Stomach (tissue), 9 donors: ENCODE data around the gene ZNF385C. TPM values are rescaled to one million over a fixed set of nuclear protein-coding genes. Genes with fewer than 3 reads are reported as not detected.

Experiments
- DNase-seq, 2 donors: peaks; one replicate each; pipeline versions ENCODE4 v3.0.0 to v3.0.0-alpha.2; 2013 to 2019
- H3K27ac ChIP-seq, 5 donors: fragments of 200-600 bp in 4 of 5; sonication (generic) in 4 of 5; one replicate each; pipeline ENCODE4 v1.5.1; 2013 to 2019; ENCODE audit warnings: mild to moderate bottlenecking in 1 of 5, moderate library complexity in 1 of 5
- H3K27me3 ChIP-seq, 3 donors: fragments of 200-600 bp; sonication (generic); one replicate each; pipeline ENCODE4 v1.5.1; 2017 to 2019; ENCODE audit warnings: mixed run types in 1 of 3
- H3K36me3 ChIP-seq, 4 donors: fragments of 200-600 bp; sonication (generic); 1 replicate in 3 of 4; 2 replicates in 1 of 4; pipeline ENCODE4 v1.5.1; 2016 to 2019
- H3K4me1 ChIP-seq, 4 donors: fragments of 200-600 bp; sonication (generic); one replicate each; pipeline ENCODE4 v1.5.1; 2016 to 2019
- H3K4me3 ChIP-seq, 4 donors: fragments of 200-600 bp; sonication (generic) in 3 of 4; one replicate each; pipeline ENCODE4 v1.5.1; 2016 to 2019; ENCODE audit warnings: mild to moderate bottlenecking in 1 of 4
- H3K9me3 ChIP-seq, 4 donors: fragments of 200-600 bp; sonication (generic); one replicate each; pipeline ENCODE4 v1.5.1; 2016 to 2019
- EP300 ChIP-seq: sonication (generic); formaldehyde crosslinking; IDR thresholded peaks from one replicate; pipeline ENCODE4 v1.6.1; 2017; ENCODE audit warnings: antibody characterized with exemption
- POLR2A ChIP-seq, 4 donors: fragments of 450-650 bp; IDR thresholded peaks; one replicate each; pipeline ENCODE4 v1.6.1; 2016; ENCODE audit warnings: antibody characterized with exemption in 4 of 4, control low read depth in 2 of 4, mild to moderate bottlenecking in 1 of 4, moderate library complexity in 1 of 4
- POLR2AphosphoS5 ChIP-seq, 3 donors: sonication (generic); formaldehyde crosslinking; IDR thresholded peaks; one replicate each; pipeline ENCODE4 v1.6.1; 2016; ENCODE audit warnings: antibody characterized with exemption in 3 of 3
- WGBS, 5 donors: extraction: QIAGEN DNeasy Blood & Tissue Kit in 3 of 5; methylation state at CpG; one replicate each; pipeline versions ENCODE4 v1.1.5 to v1.1.7; 2013 to 2018; 5-methylcytosine and 5-hydroxymethylcytosine counted together
- intact Hi-C: fragments of 100-400 bp; cut with DNase I; formaldehyde crosslinking; loops from one replicate; pipeline ENCODE4 v1.15.1; 2023; ENCODE audit warnings: low total_unique reads
- polyA plus RNA-seq, 3 donors: library from polyadenylated mRNA; stranded (reverse); fragments of 200-250 nt; gene quantifications; one replicate each; pipeline ENCODE4 v1.2.3, GENCODE V29; 2013
- total RNA-seq, 5 donors: library from RNA; depleted of rRNA; stranded (reverse); fragments of >200 nt; gene quantifications; one replicate each; pipeline versions ENCODE4 v1.1.0 to v1.2.3, GENCODE V29; 2014 to 2016
- TF ChIP-seq, protein P1 (sequence below), 7 experiments: fragments of 450-650 bp in 4 of 7; fragments of 200-600 bp in 3 of 7; sonication (generic) in 3 of 7; IDR thresholded peaks; one replicate each; pipeline ENCODE4 v1.5.1; 2016 to 2019; ENCODE audit warnings: antibody characterized with exemption in 7 of 7, control low read depth in 2 of 7, mild to moderate bottlenecking in 1 of 7
- donor health status: healthy with polysubstance abuse.
- donor health status: Bipolar disorder and iron deficiency.
- donor health status: healthy.

ZNF385C gene
- total and polyA plus RNA-seq, 8 donors: 0.31 to 1.4 (median 0.70) TPM; not detected in 4

DNA sequence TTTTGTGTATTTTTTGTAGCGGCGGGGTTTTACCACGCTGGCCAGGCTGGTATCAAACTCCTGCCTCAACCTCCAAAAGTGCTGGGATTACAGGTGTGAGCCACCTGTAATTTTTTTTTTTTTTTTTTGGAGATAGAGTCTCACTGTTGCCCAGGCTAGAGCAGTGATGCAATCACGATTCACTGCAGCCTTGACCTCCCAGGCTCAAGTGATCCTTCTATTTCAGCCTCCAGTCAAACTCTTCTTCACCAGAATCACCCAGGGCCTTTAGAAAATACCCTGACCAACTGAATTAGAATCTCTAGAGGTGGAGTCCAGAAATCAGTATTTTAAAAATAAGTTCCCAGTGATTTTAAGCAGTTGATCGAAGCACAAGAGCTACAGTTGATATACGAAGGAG is 36.9 kb upstream of the ZNF385C start:
- no peaks in the 10 kb centered on the region for H3K27me3 ChIP-seq
- H3K9me3 ChIP-seq: no peaks in the 10 kb centered on the region
- peak overlapping the region; percentile 81 to 95 (median 84) for H3K27ac ChIP-seq
- H3K4me3 ChIP-seq: no peak overlapping the region
- intact Hi-C loops: no loop called here
- 57 to 68% (median 66%) methylated on average over 6 of the region's 6 CpGs for WGBS, 5 donors
- peaks cover 3 to 20% (median 7%) of the 10 kb centered on the region in 4 donors for H3K36me3 ChIP-seq
- H3K4me1 ChIP-seq: peaks cover 86 to 100% (median 92%) of the 10 kb centered on the region in 4 donors
- DNase-seq: no peak
- no peak for TF ChIP-seq POLR2A (IDR thresholded peaks at IDR 0.05)
- TF ChIP-seq, protein P1, sequence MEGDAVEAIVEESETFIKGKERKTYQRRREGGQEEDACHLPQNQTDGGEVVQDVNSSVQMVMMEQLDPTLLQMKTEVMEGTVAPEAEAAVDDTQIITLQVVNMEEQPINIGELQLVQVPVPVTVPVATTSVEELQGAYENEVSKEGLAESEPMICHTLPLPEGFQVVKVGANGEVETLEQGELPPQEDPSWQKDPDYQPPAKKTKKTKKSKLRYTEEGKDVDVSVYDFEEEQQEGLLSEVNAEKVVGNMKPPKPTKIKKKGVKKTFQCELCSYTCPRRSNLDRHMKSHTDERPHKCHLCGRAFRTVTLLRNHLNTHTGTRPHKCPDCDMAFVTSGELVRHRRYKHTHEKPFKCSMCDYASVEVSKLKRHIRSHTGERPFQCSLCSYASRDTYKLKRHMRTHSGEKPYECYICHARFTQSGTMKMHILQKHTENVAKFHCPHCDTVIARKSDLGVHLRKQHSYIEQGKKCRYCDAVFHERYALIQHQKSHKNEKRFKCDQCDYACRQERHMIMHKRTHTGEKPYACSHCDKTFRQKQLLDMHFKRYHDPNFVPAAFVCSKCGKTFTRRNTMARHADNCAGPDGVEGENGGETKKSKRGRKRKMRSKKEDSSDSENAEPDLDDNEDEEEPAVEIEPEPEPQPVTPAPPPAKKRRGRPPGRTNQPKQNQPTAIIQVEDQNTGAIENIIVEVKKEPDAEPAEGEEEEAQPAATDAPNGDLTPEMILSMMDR (IDR thresholded peaks at IDR 0.05): no peak
- TF ChIP-seq POLR2AphosphoS5 (IDR thresholded peaks at IDR 0.05): no peak

- TF ChIP-seq EP300 (no peak), POLR2AphosphoS5 (IDR thresholded peaks at IDR 0.05) (no peak), POLR2A (IDR thresholded peaks at IDR 0.05) (no peak)
- TF ChIP-seq, protein P1 (IDR thresholded peaks at IDR 0.05): no peak
- H3K4me3 ChIP-seq: no peak overlapping the region
- 18 to 36% (median 23%) methylated on average over 4 of the region's 4 CpGs for WGBS, 5 donors
- H3K9me3 ChIP-seq: no peaks in the 10 kb centered on the region
- peak in 1 of 2 donors; percentile 61 for DNase-seq
- H3K4me1 ChIP-seq: peaks cover 82 to 93% (median 86%) of the 10 kb centered on the region in 4 donors
- peak overlapping the region; percentile 38 to 94 (median 84) for H3K27ac ChIP-seq
- intact Hi-C loops: no loop called here
- peaks cover 19 to 31% (median 20%) of the 10 kb centered on the region in 4 donors for H3K36me3 ChIP-seq
- no peaks in the 10 kb centered on the region for H3K27me3 ChIP-seq
Observed at GRCh38 chr17:42133461-42134041, 35.3 kb upstream of the ZNF385C start.

DNA sequence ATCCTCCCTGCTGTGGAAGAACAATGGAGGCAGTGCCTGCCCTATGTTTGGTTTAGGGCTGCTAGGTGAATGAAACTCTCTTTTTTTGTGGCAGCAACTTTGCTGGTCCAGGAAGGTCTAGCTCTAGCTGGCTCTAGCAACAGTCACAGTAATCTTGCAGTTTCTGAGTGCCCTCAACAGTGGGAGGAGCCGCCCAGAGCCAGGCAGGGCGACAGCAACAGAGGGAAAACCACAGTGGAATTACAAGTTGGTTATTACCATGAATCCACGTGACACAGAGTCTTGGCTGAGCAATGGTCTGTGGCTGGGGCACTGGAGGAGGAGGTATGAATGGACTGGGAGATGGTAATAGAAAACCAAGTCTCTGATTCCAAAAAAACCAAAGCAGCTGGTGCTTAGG is 34.7 kb upstream of the ZNF385C start:
- H3K27ac ChIP-seq: peak overlapping the region; percentile 38 to 94 (median 84)
- TF ChIP-seq, protein P1 (IDR thresholded peaks at IDR 0.05): no peak
- TF ChIP-seq POLR2AphosphoS5 (IDR thresholded peaks at IDR 0.05): peak in 2 of 3 donors; percentile 58 to 71
- TF ChIP-seq EP300: no peak
- TF ChIP-seq POLR2A (IDR thresholded peaks at IDR 0.05): no peak
- peaks cover 76 to 87% (median 80%) of the 10 kb centered on the region in 4 donors for H3K4me1 ChIP-seq
- peaks cover 25 to 37% (median 26%) of the 10 kb centered on the region in 4 donors for H3K36me3 ChIP-seq
- 19 to 30% (median 20%) methylated on average over 3 of the region's 3 CpGs for WGBS, 5 donors
- no peaks in the 10 kb centered on the region for H3K27me3 ChIP-seq
- no peak overlapping the region for H3K4me3 ChIP-seq
- H3K9me3 ChIP-seq: no peaks in the 10 kb centered on the region
- intact Hi-C loops: no loop called here
- peak; percentile 81 to 85 for DNase-seq

DNA sequence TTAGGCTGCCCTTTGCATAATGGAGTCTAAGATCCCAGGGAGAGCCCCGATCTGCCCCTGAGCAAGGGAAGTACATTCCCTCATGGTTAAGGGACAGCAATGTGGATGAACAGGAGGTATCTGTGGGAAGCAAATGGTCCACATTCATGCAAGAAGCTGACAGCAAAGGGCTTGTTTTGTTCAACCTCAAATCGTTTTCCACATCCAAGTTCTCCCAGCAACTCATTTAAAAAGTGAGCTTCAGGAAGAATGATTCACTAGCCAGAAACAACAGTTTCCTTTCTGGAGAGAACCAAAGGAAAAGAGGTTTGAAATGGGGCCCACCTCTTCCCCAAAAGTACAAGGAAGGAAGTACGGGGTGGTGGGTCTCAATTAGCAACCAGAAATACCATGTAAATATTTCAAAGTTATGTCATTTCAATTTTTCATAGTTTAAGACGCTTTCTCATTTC is 33.7 kb upstream of the ZNF385C start:
- WGBS, 5 donors: 46 to 62% (median 55%) methylated on average over 4 of the region's 4 CpGs
- H3K4me1 ChIP-seq: peaks cover 68 to 80% (median 76%) of the 10 kb centered on the region in 4 donors
- peak overlapping the region in 4 of 5 donors; percentile 81 to 94 (median 84) for H3K27ac ChIP-seq
- no peaks in the 10 kb centered on the region for H3K27me3 ChIP-seq
- H3K9me3 ChIP-seq: no peaks in the 10 kb centered on the region
- intact Hi-C loops: no loop called here
- TF ChIP-seq POLR2A (IDR thresholded peaks at IDR 0.05) (no peak), POLR2AphosphoS5 (IDR thresholded peaks at IDR 0.05) (no peak), EP300 (no peak)
- TF ChIP-seq, protein P1 (IDR thresholded peaks at IDR 0.05): no peak
- no peak overlapping the region for H3K4me3 ChIP-seq
- peaks cover 29 to 42% (median 35%) of the 10 kb centered on the region in 4 donors for H3K36me3 ChIP-seq
- peak in 1 of 2 donors; percentile 9 for DNase-seq
